Measurements from ENCODE around the gene HEXIM2.

The HEXIM2 gene

DNA sequence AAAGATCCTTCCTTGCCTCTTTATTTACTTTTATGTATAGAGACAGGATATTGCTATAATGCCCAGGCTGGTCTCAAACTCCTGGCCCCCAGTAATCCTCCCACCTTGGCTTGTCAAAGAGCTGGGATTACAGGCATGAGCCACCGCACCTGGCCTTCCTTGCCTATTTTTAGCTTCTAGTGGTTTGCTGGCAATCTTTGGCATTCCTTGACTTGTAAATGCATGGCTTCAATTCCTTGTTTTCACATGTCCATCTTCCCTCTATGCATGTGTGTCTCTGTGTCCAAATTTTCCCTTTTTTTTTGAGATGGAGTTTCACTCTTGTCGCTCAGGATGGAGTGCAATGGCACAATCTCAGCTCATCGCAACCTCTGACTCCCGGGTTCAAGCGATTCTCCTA is 22.5 kb downstream of the HEXIM2 start:
- POLR2A ChIA-PET, result interaction anchor here (0.6 kb wide), 1 partner anchor 9 kb away, joined by 5 read pairs; no protein-coding TSS in a partner anchor
- TF ChIP-seq, protein P1, sequence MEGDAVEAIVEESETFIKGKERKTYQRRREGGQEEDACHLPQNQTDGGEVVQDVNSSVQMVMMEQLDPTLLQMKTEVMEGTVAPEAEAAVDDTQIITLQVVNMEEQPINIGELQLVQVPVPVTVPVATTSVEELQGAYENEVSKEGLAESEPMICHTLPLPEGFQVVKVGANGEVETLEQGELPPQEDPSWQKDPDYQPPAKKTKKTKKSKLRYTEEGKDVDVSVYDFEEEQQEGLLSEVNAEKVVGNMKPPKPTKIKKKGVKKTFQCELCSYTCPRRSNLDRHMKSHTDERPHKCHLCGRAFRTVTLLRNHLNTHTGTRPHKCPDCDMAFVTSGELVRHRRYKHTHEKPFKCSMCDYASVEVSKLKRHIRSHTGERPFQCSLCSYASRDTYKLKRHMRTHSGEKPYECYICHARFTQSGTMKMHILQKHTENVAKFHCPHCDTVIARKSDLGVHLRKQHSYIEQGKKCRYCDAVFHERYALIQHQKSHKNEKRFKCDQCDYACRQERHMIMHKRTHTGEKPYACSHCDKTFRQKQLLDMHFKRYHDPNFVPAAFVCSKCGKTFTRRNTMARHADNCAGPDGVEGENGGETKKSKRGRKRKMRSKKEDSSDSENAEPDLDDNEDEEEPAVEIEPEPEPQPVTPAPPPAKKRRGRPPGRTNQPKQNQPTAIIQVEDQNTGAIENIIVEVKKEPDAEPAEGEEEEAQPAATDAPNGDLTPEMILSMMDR (IDR thresholded peaks at IDR 0.05; ENCODE audit: control extremely low read depth, extremely low read depth, low read depth, missing control alignments), result no peak
- no peak for DNase-seq (ENCODE audit: extremely low spot score)
- CTCF ChIA-PET, result interaction anchor here (1.4 to 3.6 kb wide), 3 partner anchors 8 to 49 kb away, joined by 3 to 21 read pairs (median 14); partner anchors contain the start of gene ACBD4

DNA sequence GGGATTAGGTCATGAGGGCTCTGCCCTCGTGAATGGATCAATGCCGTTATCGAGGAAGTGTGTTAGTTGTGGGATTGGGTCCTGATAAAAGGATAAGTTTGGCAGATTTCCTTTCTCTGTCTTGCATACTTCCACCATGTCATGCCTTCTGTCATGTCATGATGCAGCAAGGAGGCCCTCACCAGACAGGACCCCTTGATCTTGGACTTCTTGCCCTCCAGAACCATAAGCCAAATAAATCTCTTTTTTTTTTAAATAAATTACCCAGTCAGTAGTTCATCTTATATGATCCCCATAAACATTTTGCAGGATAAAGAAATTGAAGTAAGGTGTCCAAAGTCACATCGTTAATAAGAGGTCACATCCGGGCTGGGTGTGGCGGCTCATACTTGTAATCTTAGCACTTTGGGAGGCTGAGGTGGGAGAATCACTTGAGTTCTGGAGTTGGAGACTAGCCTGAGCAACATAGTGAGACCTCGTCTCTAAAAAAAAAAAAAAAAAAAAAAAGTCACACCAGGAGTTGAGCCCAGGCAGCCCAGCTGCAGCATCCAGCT is 25.2 kb downstream of the HEXIM2 start:
- ChIA-PET POLR2A (no interaction called here), CTCF (interaction anchor here (0.8 to 17.8 kb wide), 2 partner anchors 11 to 54 kb away, joined by 3 to 316 read pairs; partner anchors contain the start of genes ACBD4 and PLCD3)
- TF ChIP-seq, protein P1 (IDR thresholded peaks at IDR 0.05; ENCODE audit: control extremely low read depth, extremely low read depth, low read depth, missing control alignments), result no peak
- DNase-seq (ENCODE audit: extremely low spot score), result no peak

- TF ChIP-seq, protein P1 (IDR thresholded peaks at IDR 0.05; ENCODE audit: control extremely low read depth, extremely low read depth, low read depth, missing control alignments), result no peak
These were observed 27.3 kb downstream of the HEXIM2 start for GRCh38 chr17:45189009-45189408.

DNA sequence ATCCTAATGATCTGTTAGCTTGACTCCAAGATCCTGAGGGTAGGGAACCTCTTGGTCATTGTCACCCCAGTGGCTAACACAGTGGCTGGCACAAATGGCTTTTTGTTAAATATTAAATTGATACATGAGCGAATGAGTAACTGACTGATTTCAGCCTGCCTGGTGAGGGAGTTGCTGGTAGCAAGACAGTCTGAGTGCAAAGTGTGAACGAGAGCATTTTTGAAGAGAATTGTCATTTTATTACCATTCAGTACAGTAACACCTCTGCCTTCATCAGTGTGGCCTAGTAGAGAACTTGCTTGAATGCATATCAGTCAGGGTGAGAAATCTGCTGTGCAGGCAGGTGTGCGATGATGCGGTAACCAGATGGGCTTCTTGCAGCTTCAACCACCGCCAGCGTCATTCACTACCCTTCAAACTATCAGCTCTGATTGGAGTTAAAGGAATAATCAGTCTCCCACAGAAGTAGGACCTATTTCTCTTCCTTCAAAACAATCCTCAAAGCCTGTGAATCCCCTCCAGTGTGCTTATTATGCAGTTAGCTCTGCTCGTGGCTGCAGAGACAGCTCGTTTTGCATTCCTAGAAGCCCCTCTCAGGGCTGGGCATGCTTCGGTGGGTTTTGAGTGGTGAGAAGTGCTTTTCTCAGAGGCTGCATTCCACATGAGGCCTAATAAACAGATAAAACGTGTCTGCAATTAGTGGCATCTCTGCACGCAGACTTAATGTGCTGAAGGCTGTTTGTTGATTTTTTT is 29.0 kb downstream of the HEXIM2 start:
- no peak for DNase-seq (ENCODE audit: extremely low spot score)
- CTCF ChIA-PET, result interaction anchor here (1.3 to 17.8 kb wide), 4 partner anchors 18 to 105 kb away, joined by 3 to 316 read pairs (median 4); partner anchors contain the start of genes ACBD4 and PLCD3
- POLR2A ChIA-PET, result interaction anchor here (0.5 kb wide), 1 partner anchor 39 kb away, joined by 3 read pairs; no protein-coding TSS in a partner anchor
- TF ChIP-seq, protein P1 (IDR thresholded peaks at IDR 0.05; ENCODE audit: control extremely low read depth, extremely low read depth, low read depth, missing control alignments), result no peak

More at GRCh38 chr17:45189009-45189408, 27.3 kb downstream of the HEXIM2 start:
- DNase-seq (ENCODE audit: extremely low spot score), result no peak
- CTCF ChIA-PET, result interaction anchor here (1.2 to 17.8 kb wide), 4 partner anchors 9 to 196 kb away, joined by 3 to 316 read pairs (median 15); partner anchors contain the start of genes ACBD4 and PLCD3
- POLR2A ChIA-PET, result no interaction called here

- ChIA-PET CTCF (interaction anchor here (1.2 to 17.8 kb wide), 7 partner anchors 13 to 62 kb away, joined by 3 to 316 read pairs (median 4); partner anchors contain the start of genes ACBD4, HEXIM2 and PLCD3), POLR2A (no interaction called here)
- no peak for DNase-seq (ENCODE audit: extremely low spot score)
- TF ChIP-seq, protein P1 (IDR thresholded peaks at IDR 0.05; ENCODE audit: control extremely low read depth, extremely low read depth, low read depth, missing control alignments), result no peak
These were observed 33.7 kb downstream of the HEXIM2 start for GRCh38 chr17:45195424-45195823.

GRCh38 chr17:45197108-45197507 is 35.4 kb downstream of the HEXIM2 start:
- TF ChIP-seq, protein P1 (IDR thresholded peaks at IDR 0.05; ENCODE audit: control extremely low read depth, extremely low read depth, low read depth, missing control alignments), result no peak
- POLR2A ChIA-PET, result interaction anchor here (0.5 to 1.6 kb wide), 2 partner anchors 23 to 48 kb away, joined by 3 to 17 read pairs; partner anchors contain the start of gene HEXIM1
- no peak for DNase-seq (ENCODE audit: extremely low spot score)
- CTCF ChIA-PET, result interaction anchor here (0.6 to 17.8 kb wide), 44 partner anchors 8 to 974 kb away, joined by 3 to 316 read pairs (median 8); partner anchors contain the start of genes ACBD4, HEXIM1, HEXIM2 and PLCD3

All from GM10248 (cell line).